Neural crest cell (in vitro differentiated cells): ENCODE measurements around the gene LDLRAD3. TPM values are rescaled to one million over a fixed set of nuclear protein-coding genes. Genes with fewer than 3 reads are reported as not detected.

Experiments used
- DNase-seq: peaks from one replicate; pipeline ENCODE4 v3.0.0; 2021; ENCODE audit warnings: low read depth, mixed read lengths, low spot score
- H3K27ac Mint-ChIP-seq: one replicate; pipeline ENCODE4 v1.8.0; 2021; ENCODE audit warnings: mild to moderate bottlenecking, mixed read lengths; ENCODE audit not compliant: unreplicated experiment
- H3K27me3 Mint-ChIP-seq: 2 replicates; pipeline ENCODE4 v1.8.0; 2021; ENCODE audit warnings: low read depth, mild to moderate bottlenecking, mixed read lengths
- H3K36me3 Mint-ChIP-seq: 2 replicates; pipeline ENCODE4 v1.8.0; 2021; ENCODE audit warnings: low read depth, mild to moderate bottlenecking, mixed read lengths
- H3K4me1 Mint-ChIP-seq: 2 replicates; pipeline ENCODE4 v1.8.0; 2021; ENCODE audit warnings: mixed read lengths
- H3K4me3 Mint-ChIP-seq: one replicate; pipeline ENCODE4 v1.8.0; 2021; ENCODE audit warnings: mild to moderate bottlenecking, mixed read lengths
- H3K9me3 Mint-ChIP-seq: 2 replicates; pipeline ENCODE4 v1.8.0; 2021; ENCODE audit warnings: mixed read lengths
- total RNA-seq: library from RNA; stranded (reverse); gene quantifications from 2 replicates; pipeline ENCODE4 v1.2.1, GENCODE V29; 2021
- TF ChIP-seq, protein P1 (sequence below): fragments of 200-600 bp; sonication (generic); conservative IDR thresholded peaks from 2 replicates; pipeline ENCODE4 v1.5.0; 2021; ENCODE audit warnings: antibody characterized with exemption, mild to moderate bottlenecking

LDLRAD3 gene
- total RNA-seq, 1 donor from 2014 or later: 30.1 TPM

GRCh38 chr11:35943309-35943708 is 553 bp upstream of the LDLRAD3 start:
- H3K4me1 Mint-ChIP-seq: peaks cover 46% of the 10 kb centered on the region
- no peaks in the 10 kb centered on the region for H3K9me3 Mint-ChIP-seq
- peak overlapping the region; percentile 83 for H3K27ac Mint-ChIP-seq
- no peaks in the 10 kb centered on the region for H3K27me3 Mint-ChIP-seq
- TF ChIP-seq, protein P1, sequence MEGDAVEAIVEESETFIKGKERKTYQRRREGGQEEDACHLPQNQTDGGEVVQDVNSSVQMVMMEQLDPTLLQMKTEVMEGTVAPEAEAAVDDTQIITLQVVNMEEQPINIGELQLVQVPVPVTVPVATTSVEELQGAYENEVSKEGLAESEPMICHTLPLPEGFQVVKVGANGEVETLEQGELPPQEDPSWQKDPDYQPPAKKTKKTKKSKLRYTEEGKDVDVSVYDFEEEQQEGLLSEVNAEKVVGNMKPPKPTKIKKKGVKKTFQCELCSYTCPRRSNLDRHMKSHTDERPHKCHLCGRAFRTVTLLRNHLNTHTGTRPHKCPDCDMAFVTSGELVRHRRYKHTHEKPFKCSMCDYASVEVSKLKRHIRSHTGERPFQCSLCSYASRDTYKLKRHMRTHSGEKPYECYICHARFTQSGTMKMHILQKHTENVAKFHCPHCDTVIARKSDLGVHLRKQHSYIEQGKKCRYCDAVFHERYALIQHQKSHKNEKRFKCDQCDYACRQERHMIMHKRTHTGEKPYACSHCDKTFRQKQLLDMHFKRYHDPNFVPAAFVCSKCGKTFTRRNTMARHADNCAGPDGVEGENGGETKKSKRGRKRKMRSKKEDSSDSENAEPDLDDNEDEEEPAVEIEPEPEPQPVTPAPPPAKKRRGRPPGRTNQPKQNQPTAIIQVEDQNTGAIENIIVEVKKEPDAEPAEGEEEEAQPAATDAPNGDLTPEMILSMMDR: no peak
- DNase-seq: no peak
- peak overlapping the region; percentile 87 for H3K4me3 Mint-ChIP-seq
- H3K36me3 Mint-ChIP-seq: no peaks in the 10 kb centered on the region

GRCh38 chr11:35944503-35945136 is 758 bp downstream of the LDLRAD3 start:
- peaks cover 59% of the 10 kb centered on the region for H3K4me1 Mint-ChIP-seq
- DNase-seq: no peak
- peak overlapping the region; percentile 96 for H3K27ac Mint-ChIP-seq
- no peaks in the 10 kb centered on the region for H3K27me3 Mint-ChIP-seq
- H3K9me3 Mint-ChIP-seq: no peaks in the 10 kb centered on the region
- no peaks in the 10 kb centered on the region for H3K36me3 Mint-ChIP-seq
- H3K4me3 Mint-ChIP-seq: peak overlapping the region; percentile 97
- TF ChIP-seq, protein P1: no peak

DNA sequence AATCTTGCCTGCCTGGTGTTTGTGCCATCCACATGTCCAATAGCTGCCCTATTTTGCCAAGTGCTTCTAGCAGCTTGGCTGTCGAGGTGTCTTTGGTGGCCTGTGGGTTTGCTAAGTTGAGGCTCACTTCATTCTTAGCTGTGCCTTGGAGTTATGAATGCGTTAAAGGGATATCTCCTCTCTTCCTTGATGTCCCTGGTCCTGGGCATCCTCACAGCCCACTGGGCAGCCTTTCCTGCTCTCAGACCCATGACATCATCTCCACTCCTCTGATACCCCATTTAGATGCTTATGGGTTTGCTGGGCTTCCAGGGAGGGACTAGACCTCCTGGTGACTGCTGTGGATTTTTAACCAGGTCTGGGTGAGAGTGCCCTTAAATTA is 1.3 kb downstream of the LDLRAD3 start:
- no peak overlapping the region for H3K27ac Mint-ChIP-seq
- no peaks in the 10 kb centered on the region for H3K27me3 Mint-ChIP-seq
- TF ChIP-seq, protein P1: no peak
- peak overlapping the region; percentile 97 for H3K4me3 Mint-ChIP-seq
- no peaks in the 10 kb centered on the region for H3K9me3 Mint-ChIP-seq
- no peak for DNase-seq
- H3K4me1 Mint-ChIP-seq: peaks cover 64% of the 10 kb centered on the region
- H3K36me3 Mint-ChIP-seq: no peaks in the 10 kb centered on the region

- Mint-ChIP-seq H3K27me3 (no peaks in the 10 kb centered on the region), H3K4me1 (peaks cover 73% of the 10 kb centered on the region), H3K9me3 (no peaks in the 10 kb centered on the region), H3K4me3 (peak overlapping the region; percentile 97), H3K27ac (no peak overlapping the region), H3K36me3 (no peaks in the 10 kb centered on the region)
- no peak for DNase-seq
- TF ChIP-seq, protein P1: no peak
Measured at GRCh38 chr11:35946766-35947165, 2.9 kb downstream of the LDLRAD3 start.

DNA sequence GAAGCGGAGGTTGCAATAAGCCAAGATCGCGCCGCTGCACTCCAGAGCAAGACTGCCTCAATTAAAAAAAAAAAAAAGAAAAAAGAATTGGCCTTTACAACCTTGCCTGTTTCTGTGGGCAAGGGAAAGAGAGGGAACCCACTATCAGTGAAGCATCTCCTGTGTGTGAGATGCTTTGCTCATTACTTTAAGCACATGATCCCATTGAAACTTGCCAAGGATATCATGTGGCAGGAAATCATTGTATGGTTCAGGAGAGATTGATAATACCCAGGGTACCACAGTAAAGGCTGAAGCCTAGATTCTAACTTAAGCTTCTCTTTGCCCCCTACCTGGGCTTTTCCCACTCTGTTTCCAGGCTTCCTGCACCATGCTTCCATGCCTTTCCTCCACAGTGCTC is 3.6 kb downstream of the LDLRAD3 start:
- H3K27me3 Mint-ChIP-seq: no peaks in the 10 kb centered on the region
- TF ChIP-seq, protein P1: no peak
- H3K36me3 Mint-ChIP-seq: no peaks in the 10 kb centered on the region
- H3K9me3 Mint-ChIP-seq: no peaks in the 10 kb centered on the region
- H3K4me3 Mint-ChIP-seq: peak overlapping the region; percentile 10
- H3K4me1 Mint-ChIP-seq: peaks cover 77% of the 10 kb centered on the region
- no peak overlapping the region for H3K27ac Mint-ChIP-seq
- DNase-seq: no peak
